OCI-LY7 (cell line): ENCODE results near the gene AMIGO3.

Source experiments
- EZH2phosphoT487 ChIP-seq: fragments of 200-600 bp; sonication (generic); IDR thresholded peaks from 2 replicates; pipeline ENCODE4 v1.6.1; 2018; ENCODE audit warnings: low read depth, borderline replicate concordance, mild to moderate bottlenecking, mixed run types, antibody characterized with exemption, low read length, moderate library complexity, mixed read lengths
- TF ChIP-seq, protein P1 (sequence below): fragments of 200-600 bp; sonication (generic); conservative IDR thresholded peaks from 2 replicates; pipeline ENCODE4 v1.5.1; 2014; ENCODE audit warnings: mild to moderate bottlenecking, antibody characterized with exemption, low read length, moderate library complexity, mixed read lengths

DNA sequence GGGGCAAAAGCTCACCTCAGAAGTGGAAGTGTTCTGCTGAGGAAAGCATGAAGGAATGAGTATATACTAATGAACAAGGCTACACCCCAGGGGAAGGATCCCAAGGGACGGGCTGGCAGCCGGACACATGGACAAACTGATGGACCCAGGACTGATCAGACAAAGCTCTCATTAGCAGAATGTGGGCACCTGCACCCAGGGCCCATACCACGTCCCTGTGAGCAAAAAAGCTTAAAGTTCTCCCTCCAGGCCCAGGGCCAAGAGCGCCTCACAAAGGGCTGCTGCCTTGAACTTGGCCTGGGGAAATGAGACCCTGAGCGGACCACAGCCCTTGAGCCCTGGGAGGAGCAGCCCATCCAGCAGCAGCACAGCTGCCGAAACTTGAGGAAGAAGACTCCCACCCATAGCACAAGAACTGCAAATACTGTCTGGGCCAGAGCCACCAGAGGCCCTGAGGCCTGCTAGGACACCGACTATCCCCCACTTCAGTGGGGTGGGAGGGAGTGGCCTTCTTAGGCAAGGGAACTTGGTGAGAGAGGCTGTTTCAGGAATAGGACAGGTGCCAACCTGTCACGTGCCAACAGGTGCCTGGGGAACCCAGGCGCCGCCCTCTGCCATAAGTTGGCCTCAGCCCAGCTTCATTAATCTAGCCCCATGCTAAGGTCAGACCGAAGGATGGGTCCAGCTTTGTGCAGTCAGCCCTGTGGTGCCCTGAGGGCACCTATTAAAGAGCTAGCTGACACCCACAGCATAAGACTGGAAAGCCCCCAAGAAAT lies 6.6 kb upstream of the AMIGO3 start:
- TF ChIP-seq, protein P1, sequence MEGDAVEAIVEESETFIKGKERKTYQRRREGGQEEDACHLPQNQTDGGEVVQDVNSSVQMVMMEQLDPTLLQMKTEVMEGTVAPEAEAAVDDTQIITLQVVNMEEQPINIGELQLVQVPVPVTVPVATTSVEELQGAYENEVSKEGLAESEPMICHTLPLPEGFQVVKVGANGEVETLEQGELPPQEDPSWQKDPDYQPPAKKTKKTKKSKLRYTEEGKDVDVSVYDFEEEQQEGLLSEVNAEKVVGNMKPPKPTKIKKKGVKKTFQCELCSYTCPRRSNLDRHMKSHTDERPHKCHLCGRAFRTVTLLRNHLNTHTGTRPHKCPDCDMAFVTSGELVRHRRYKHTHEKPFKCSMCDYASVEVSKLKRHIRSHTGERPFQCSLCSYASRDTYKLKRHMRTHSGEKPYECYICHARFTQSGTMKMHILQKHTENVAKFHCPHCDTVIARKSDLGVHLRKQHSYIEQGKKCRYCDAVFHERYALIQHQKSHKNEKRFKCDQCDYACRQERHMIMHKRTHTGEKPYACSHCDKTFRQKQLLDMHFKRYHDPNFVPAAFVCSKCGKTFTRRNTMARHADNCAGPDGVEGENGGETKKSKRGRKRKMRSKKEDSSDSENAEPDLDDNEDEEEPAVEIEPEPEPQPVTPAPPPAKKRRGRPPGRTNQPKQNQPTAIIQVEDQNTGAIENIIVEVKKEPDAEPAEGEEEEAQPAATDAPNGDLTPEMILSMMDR = no peak
- TF ChIP-seq EZH2phosphoT487 = no peak
